ENCODE results near the gene PPP2R3A. TPM values are rescaled to one million over a fixed set of nuclear protein-coding genes. Genes with fewer than 3 reads are reported as not detected.
"Not testable (repeated sequence)": the region's sequence is repeated elsewhere in the genome, so short reads cannot be mapped to it uniquely, and the experiment has no call there.

Gene PPP2R3A
- total RNA-seq (2014; rRNA removed; shearing (Covaris generic)), result 13.0 and 13.2 TPM in 2 replicates

GRCh38 chr3:135965506-135966270 lies at the start of gene PPP2R3A:
Gene PPP2R3A (plus strand): TSS chr3:135965728. CDS start chr3:136001499, 35,771 bp downstream.
- Histone ChIP-seq H3K4me3 (peak within 1 kb of the TSS; percentile 73), H3K27me3 (replicated peaks) (no peaks in the 10 kb centered on the region), H3K4me1 (replicated peaks) (peaks cover 27% of the 10 kb centered on the region), H3K27ac (peak within 1 kb of the TSS; percentile 58), H3K36me3 (no peaks in the 10 kb centered on the region; the same call in 1 of the 2 replicates), H3K9me3 (replicated peaks) (no peaks in the 10 kb centered on the region)
- peak; percentile 83 to 87 for DNase-seq (ENCODE audit: low read depth in 1 of 2, low spot score in 2 of 2)

GRCh38 chr3:135916310-135916709 lies 49.2 kb upstream of the PPP2R3A start:
- no peaks in the 10 kb centered on the region for H3K27me3 ChIP-seq (replicated peaks)
- H3K36me3 ChIP-seq, result no peaks in the 10 kb centered on the region
- no peaks in the 10 kb centered on the region for H3K9me3 ChIP-seq (replicated peaks)
- no peak for DNase-seq (ENCODE audit: low read depth in 1 of 2, low spot score in 2 of 2)
- H3K4me1 ChIP-seq (replicated peaks), result no peaks in the 10 kb centered on the region
- no peak overlapping the region for H3K27ac ChIP-seq
- no peak overlapping the region for H3K4me3 ChIP-seq

GRCh38 chr3:135917076-135917475 lies 48.5 kb upstream of the PPP2R3A start:
- DNase-seq (ENCODE audit: low read depth in 1 of 2, low spot score in 2 of 2), result no peak
- Histone ChIP-seq H3K36me3 (no peaks in the 10 kb centered on the region), H3K27ac (no peak overlapping the region), H3K4me1 (replicated peaks) (no peaks in the 10 kb centered on the region), H3K4me3 (no peak overlapping the region), H3K27me3 (replicated peaks) (no peaks in the 10 kb centered on the region), H3K9me3 (replicated peaks) (no peaks in the 10 kb centered on the region)

- Histone ChIP-seq H3K27me3 (replicated peaks) (no peaks in the 10 kb centered on the region), H3K36me3 (no peaks in the 10 kb centered on the region), H3K4me1 (replicated peaks) (no peaks in the 10 kb centered on the region), H3K27ac (no peak overlapping the region), H3K9me3 (replicated peaks) (no peaks in the 10 kb centered on the region), H3K4me3 (no peak overlapping the region)
- DNase-seq (ENCODE audit: low read depth in 1 of 2, low spot score in 2 of 2), result no peak
Observed at GRCh38 chr3:135917927-135918597, 47.5 kb upstream of the PPP2R3A start.

GRCh38 chr3:135918600-135918999 lies 46.9 kb upstream of the PPP2R3A start:
- Histone ChIP-seq H3K4me1 (replicated peaks) (no peaks in the 10 kb centered on the region), H3K27ac (no peak overlapping the region), H3K36me3 (no peaks in the 10 kb centered on the region), H3K27me3 (replicated peaks) (no peaks in the 10 kb centered on the region), H3K9me3 (replicated peaks) (no peaks in the 10 kb centered on the region), H3K4me3 (no peak overlapping the region)
- peak in 1 of 2 experiments; percentile 15 for DNase-seq (ENCODE audit: low read depth in 1 of 2, low spot score in 2 of 2)

GRCh38 chr3:135920275-135920674 lies 45.3 kb upstream of the PPP2R3A start:
- Histone ChIP-seq H3K27me3 (replicated peaks) (no peaks in the 10 kb centered on the region), H3K4me3 (no peak overlapping the region), H3K27ac (no peak overlapping the region), H3K36me3 (no peaks in the 10 kb centered on the region), H3K9me3 (replicated peaks) (no peaks in the 10 kb centered on the region), H3K4me1 (replicated peaks) (no peaks in the 10 kb centered on the region)
- DNase-seq (ENCODE audit: low read depth in 1 of 2, low spot score in 2 of 2), result no peak

GRCh38 chr3:135922903-135923250 lies 42.7 kb upstream of the PPP2R3A start:
- no peak overlapping the region for H3K27ac ChIP-seq
- no peaks in the 10 kb centered on the region for H3K4me1 ChIP-seq (replicated peaks)
- H3K4me3 ChIP-seq, result no peak overlapping the region
- DNase-seq (ENCODE audit: low read depth in 1 of 2, low spot score in 2 of 2), result no peak
- no peaks in the 10 kb centered on the region for H3K36me3 ChIP-seq
- no peaks in the 10 kb centered on the region for H3K9me3 ChIP-seq (replicated peaks)
- H3K27me3 ChIP-seq (replicated peaks), result no peaks in the 10 kb centered on the region; the same call in 1 of the 2 replicates

- H3K4me1 ChIP-seq (replicated peaks), result no peaks in the 10 kb centered on the region
- no peak overlapping the region for H3K27ac ChIP-seq
- no peak for DNase-seq (ENCODE audit: low read depth in 1 of 2, low spot score in 2 of 2)
- no peaks in the 10 kb centered on the region for H3K36me3 ChIP-seq
- no peak overlapping the region for H3K4me3 ChIP-seq
- no peaks in the 10 kb centered on the region; the same call in 1 of the 2 replicates for H3K27me3 ChIP-seq (replicated peaks)
- no peaks in the 10 kb centered on the region for H3K9me3 ChIP-seq (replicated peaks)
Observed at GRCh38 chr3:135924506-135924905, 41.0 kb upstream of the PPP2R3A start.

GRCh38 chr3:135926664-135927063 lies 38.9 kb upstream of the PPP2R3A start:
- Histone ChIP-seq H3K36me3 (no peaks in the 10 kb centered on the region), H3K4me1 (replicated peaks) (no peaks in the 10 kb centered on the region), H3K27ac (no peak overlapping the region), H3K27me3 (replicated peaks) (no peaks in the 10 kb centered on the region; the same call in 1 of the 2 replicates), H3K4me3 (no peak overlapping the region), H3K9me3 (replicated peaks) (no peaks in the 10 kb centered on the region)
- no peak for DNase-seq (ENCODE audit: low read depth in 1 of 2, low spot score in 2 of 2)

GRCh38 chr3:135927155-135927554 lies 38.4 kb upstream of the PPP2R3A start:
- Histone ChIP-seq H3K36me3 (no peaks in the 10 kb centered on the region), H3K27ac (no peak overlapping the region), H3K9me3 (replicated peaks) (no peaks in the 10 kb centered on the region), H3K27me3 (replicated peaks) (no peaks in the 10 kb centered on the region; the same call in 1 of the 2 replicates), H3K4me1 (replicated peaks) (no peaks in the 10 kb centered on the region), H3K4me3 (no peak overlapping the region)
- no peak for DNase-seq (ENCODE audit: low read depth in 1 of 2, low spot score in 2 of 2)

GRCh38 chr3:135929670-135930069 lies 35.9 kb upstream of the PPP2R3A start:
- Histone ChIP-seq H3K9me3 (replicated peaks) (no peaks in the 10 kb centered on the region), H3K36me3 (no peaks in the 10 kb centered on the region), H3K27ac (no peak overlapping the region), H3K27me3 (replicated peaks) (no peaks in the 10 kb centered on the region; the same call in 1 of the 2 replicates), H3K4me1 (replicated peaks) (no peaks in the 10 kb centered on the region), H3K4me3 (no peak overlapping the region)
- no peak for DNase-seq (ENCODE audit: low read depth in 1 of 2, low spot score in 2 of 2)

GRCh38 chr3:135930255-135930654 lies 35.3 kb upstream of the PPP2R3A start:
- Histone ChIP-seq H3K9me3 (replicated peaks) (no peaks in the 10 kb centered on the region), H3K36me3 (no peaks in the 10 kb centered on the region), H3K27me3 (replicated peaks) (no peaks in the 10 kb centered on the region; the same call in 1 of the 2 replicates), H3K4me1 (replicated peaks) (no peaks in the 10 kb centered on the region), H3K27ac (no peak overlapping the region), H3K4me3 (no peak overlapping the region)
- DNase-seq (ENCODE audit: low read depth in 1 of 2, low spot score in 2 of 2), result no peak

GRCh38 chr3:135935171-135935570 lies 30.4 kb upstream of the PPP2R3A start:
- H3K27me3 ChIP-seq (replicated peaks); H3K4me1 ChIP-seq (replicated peaks); DNase-seq (ENCODE audit: low read depth in 1 of 2, low spot score in 2 of 2); H3K4me3 ChIP-seq; H3K27ac ChIP-seq; H3K36me3 ChIP-seq; H3K9me3 ChIP-seq (replicated peaks): not testable (repeated sequence)

GRCh38 chr3:135937766-135938165 lies 27.8 kb upstream of the PPP2R3A start:
- DNase-seq (ENCODE audit: low read depth in 1 of 2, low spot score in 2 of 2); H3K4me3 ChIP-seq; H3K27me3 ChIP-seq (replicated peaks); H3K9me3 ChIP-seq (replicated peaks); H3K4me1 ChIP-seq (replicated peaks); H3K27ac ChIP-seq; H3K36me3 ChIP-seq: not testable (repeated sequence)

Data from SJSA1 (cell line).